HL-60 (cell line): ENCODE results near the gene MAB21L4.

ENCODE experiments used
- DNase-seq, 2 experiments: peaks; one replicate each; pipeline ENCODE4 v3.0.0-alpha.2; 2010 to 2020; ENCODE audit warnings: low read depth in 1 of 2, low spot score in 1 of 2
- H3K27ac ChIP-seq: fragments of 250-450 bp; sonication (Bioruptor Pico); replicated peaks from 2 replicates; pipeline ENCODE4 v1.5.1; 2020; ENCODE audit warnings: mild to moderate bottlenecking, moderate library complexity
- H3K27me3 ChIP-seq: fragments of 250-450 bp; sonication (Bioruptor Pico); 2 replicates; pipeline ENCODE4 v1.5.1; 2021; ENCODE audit warnings: mild to moderate bottlenecking, moderate library complexity; ENCODE audit not compliant: insufficient read depth, poor library complexity, severe bottlenecking
- H3K4me3 ChIP-seq: replicated peaks from 2 replicates; pipeline ENCODE4 v1.5.1; 2011; ENCODE audit warnings: mild to moderate bottlenecking, control low read depth, low read length; ENCODE audit not compliant: insufficient read depth
- CTCF ChIP-seq: IDR thresholded peaks from one replicate; pipeline ENCODE4 v1.5.1; 2011; ENCODE audit warnings: low read length, control low read depth, inconsistent platforms; ENCODE audit not compliant: insufficient read depth
- GABPA ChIP-seq: IDR thresholded peaks from 2 replicates; pipeline ENCODE4 v1.6.1; 2012; ENCODE audit warnings: low read depth
- POLR2AphosphoS5 ChIP-seq: IDR thresholded peaks from 2 replicates; pipeline ENCODE4 v1.6.1; 2012; ENCODE audit warnings: low read depth
- REST ChIP-seq: IDR thresholded peaks from 2 replicates; pipeline ENCODE4 v1.6.1; 2012; ENCODE audit warnings: low read depth; ENCODE audit not compliant: insufficient replicate concordance
- SPI1 ChIP-seq: IDR thresholded peaks from 2 replicates; pipeline ENCODE4 v1.6.1; 2012; ENCODE audit warnings: low read depth, mild to moderate bottlenecking, borderline replicate concordance

MAB21L4 gene

DNA sequence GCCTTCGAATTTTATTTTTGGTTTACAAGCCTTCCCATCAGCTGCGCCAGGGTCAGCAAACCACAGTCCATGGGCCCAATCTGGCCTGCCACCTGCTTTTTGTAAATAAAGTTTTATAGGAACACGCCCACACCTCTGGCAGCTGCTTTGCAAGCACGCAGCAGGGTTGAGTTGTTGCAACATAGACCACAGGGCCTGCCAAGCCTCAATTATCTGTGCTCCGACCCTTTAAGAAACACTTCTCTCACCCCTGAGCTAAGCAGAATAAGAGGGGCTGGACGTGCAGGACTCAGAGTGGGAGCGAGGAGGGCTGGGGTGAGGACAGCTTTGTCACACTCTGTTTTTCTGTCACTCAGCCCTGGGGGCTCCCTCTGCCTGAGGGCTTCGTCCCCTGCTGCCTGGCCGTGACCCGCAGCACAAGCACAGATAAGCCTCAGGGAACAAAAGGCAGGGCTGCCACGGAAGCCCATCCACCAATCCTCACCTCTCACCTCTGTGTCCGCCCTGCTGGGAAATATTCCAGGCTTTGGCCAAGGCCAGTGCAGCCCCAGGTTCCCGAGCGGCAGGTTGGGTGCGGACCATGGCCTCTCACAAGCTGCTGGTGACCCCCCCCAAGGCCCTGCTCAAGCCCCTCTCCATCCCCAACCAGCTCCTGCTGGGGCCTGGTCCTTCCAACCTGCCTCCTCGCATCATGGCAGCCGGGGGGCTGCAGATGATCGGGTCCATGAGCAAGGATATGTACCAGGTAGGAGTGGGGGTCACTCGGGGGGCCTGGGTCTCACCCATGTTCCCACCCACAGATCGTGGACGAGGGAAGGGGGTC, 27.5 kb downstream of the MAB21L4 start, which contains the start of gene AGXT:
TSS of gene AGXT (plus strand) at position 539 of the 823 bp plus-strand sequence. CDS start at position 581, 42 bp downstream.
- DNase-seq: peak in 1 of 2 experiments; percentile 13

GRCh38 chr2:240865391-240865790, 30.6 kb downstream of the MAB21L4 start:
- no peak for DNase-seq
- TF ChIP-seq REST (no peak), CTCF (no peak), POLR2AphosphoS5 (no peak), SPI1 (no peak), GABPA (no peak)
- no peak overlapping the region for H3K27ac ChIP-seq
- no peak overlapping the region for H3K4me3 ChIP-seq
- H3K27me3 ChIP-seq: no peaks in the 10 kb centered on the region

More for the DNA sequence above, 27.5 kb downstream of the MAB21L4 start, which contains the start of gene AGXT:
- no peak for TF ChIP-seq REST
- Histone ChIP-seq H3K27me3 (no peaks in the 10 kb centered on the region), H3K27ac (no peak within 1 kb of the TSS), H3K4me3 (no peak within 1 kb of the TSS)

- Histone ChIP-seq H3K27me3 (no peaks in the 10 kb centered on the region), H3K4me3 (no peak overlapping the region), H3K27ac (no peak overlapping the region)
- DNase-seq: no peak
- TF ChIP-seq GABPA (no peak), SPI1 (no peak), REST (no peak), CTCF (no peak), POLR2AphosphoS5 (no peak)
Observed at GRCh38 chr2:240864475-240864874, 31.5 kb downstream of the MAB21L4 start.
